ENCODE results near the gene TBRG1.

Gene TBRG1, protein sequence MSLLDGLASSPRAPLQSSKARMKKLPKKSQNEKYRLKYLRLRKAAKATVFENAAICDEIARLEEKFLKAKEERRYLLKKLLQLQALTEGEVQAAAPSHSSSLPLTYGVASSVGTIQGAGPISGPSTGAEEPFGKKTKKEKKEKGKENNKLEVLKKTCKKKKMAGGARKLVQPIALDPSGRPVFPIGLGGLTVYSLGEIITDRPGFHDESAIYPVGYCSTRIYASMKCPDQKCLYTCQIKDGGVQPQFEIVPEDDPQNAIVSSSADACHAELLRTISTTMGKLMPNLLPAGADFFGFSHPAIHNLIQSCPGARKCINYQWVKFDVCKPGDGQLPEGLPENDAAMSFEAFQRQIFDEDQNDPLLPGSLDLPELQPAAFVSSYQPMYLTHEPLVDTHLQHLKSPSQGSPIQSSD

DNA sequence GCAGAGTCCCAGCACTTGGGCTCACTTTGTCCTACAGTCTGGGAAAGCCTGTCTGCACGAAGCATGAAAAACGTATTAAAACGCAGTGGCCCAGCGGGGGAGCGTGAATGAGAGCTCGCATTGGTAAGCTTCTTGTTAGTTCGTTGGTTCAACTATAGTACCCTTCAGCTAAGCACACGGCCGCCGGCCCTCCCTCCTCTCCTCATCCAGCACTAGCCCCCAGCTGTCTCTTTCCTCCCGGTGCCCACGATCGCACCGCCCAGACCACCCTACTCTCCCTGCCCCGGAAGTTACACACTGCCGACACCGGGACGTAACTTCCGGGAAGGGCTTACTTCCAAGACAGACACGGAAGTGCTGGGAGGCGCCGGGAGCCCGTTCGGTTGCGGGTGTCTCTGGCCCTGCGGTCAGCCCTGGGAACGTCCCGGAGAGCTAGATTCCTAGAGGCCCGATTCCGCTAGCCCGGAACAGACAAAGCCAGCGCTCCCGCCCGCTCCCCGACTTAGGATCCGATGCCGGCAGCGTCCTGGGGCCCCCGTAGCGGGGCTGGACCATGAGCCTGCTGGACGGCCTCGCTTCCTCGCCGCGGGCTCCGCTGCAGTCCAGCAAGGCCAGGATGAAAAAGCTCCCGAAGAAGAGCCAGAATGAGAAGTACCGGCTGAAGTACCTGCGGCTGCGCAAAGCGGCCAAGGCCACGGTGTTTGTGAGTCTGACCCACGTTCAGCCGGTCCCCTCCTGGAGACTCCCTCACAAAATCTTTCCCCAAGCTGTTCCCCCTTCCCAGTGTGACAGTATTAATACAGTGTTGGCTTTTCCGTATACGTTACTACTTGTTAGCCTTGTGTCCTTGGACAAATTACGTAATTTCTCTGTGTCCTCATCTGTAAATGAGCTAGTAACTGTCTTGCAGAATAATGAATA lies at the start of gene TBRG1:
Gene TBRG1 (plus strand): TSS at position 334 of the 921 bp plus-strand sequence. CDS start 220 bp downstream, at position 554.
- intact Hi-C loops (cut with DNase I; ENCODE audit: low total_unique reads), result no loop called here
- Histone ChIP-seq H3K9me3 (no peaks in the 10 kb centered on the region), H3K27me3 (no peaks in the 10 kb centered on the region), H3K36me3 (peaks cover 25 to 30% (median 27%) of the 10 kb centered on the region in 3 donors), H3K4me3 (peak within 1 kb of the TSS; percentile 77 to 84), H3K4me1 (peaks cover 0 to 24% (median 18%) of the 10 kb centered on the region in 4 donors), H3K27ac (peak within 1 kb of the TSS; percentile 92 to 94)
- TF ChIP-seq, protein P1, sequence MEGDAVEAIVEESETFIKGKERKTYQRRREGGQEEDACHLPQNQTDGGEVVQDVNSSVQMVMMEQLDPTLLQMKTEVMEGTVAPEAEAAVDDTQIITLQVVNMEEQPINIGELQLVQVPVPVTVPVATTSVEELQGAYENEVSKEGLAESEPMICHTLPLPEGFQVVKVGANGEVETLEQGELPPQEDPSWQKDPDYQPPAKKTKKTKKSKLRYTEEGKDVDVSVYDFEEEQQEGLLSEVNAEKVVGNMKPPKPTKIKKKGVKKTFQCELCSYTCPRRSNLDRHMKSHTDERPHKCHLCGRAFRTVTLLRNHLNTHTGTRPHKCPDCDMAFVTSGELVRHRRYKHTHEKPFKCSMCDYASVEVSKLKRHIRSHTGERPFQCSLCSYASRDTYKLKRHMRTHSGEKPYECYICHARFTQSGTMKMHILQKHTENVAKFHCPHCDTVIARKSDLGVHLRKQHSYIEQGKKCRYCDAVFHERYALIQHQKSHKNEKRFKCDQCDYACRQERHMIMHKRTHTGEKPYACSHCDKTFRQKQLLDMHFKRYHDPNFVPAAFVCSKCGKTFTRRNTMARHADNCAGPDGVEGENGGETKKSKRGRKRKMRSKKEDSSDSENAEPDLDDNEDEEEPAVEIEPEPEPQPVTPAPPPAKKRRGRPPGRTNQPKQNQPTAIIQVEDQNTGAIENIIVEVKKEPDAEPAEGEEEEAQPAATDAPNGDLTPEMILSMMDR (IDR thresholded peaks at IDR 0.05), result no peak
- DNase-seq, result peak; percentile 90 to 92

DNA sequence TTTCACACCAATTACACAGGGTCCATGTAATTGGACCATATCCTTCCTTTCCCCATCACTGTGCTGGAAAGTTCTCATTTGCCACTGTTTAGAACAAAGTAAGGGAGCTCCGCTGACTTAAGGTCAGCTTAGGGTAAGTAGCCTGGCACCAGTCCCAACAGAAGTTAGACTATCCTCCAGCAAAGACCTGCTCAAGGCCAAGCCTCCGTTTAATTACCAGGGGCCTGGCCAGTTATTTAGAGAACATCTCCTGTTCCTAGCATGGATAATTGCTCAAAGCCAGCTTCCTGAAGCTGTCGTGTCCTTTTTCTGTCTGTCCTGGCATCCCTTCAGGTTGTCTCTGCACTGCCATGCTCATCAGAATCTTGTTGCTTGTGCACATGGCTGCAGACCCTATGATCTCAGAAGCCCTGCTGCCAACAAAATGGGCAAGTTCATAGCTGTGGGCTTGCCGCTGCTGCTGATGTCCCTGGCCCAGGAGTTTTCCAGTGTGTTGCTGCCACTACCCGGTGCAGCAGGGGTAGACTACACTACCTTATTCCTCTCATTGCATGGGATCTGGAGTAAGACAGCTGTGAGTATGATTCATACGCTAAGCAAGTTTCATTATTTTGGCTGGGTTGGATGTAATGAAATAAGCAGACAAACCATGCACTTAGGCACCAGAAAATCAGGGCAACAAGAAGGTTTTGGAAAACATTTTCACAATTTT lies 44.8 kb upstream of the TBRG1 start:
- DNase-seq, result no peak
- H3K9me3 ChIP-seq, result no peaks in the 10 kb centered on the region
- H3K27me3 ChIP-seq, result no peaks in the 10 kb centered on the region
- no peak overlapping the region for H3K27ac ChIP-seq
- no peaks in the 10 kb centered on the region for H3K4me1 ChIP-seq
- intact Hi-C loops (cut with DNase I; ENCODE audit: low total_unique reads), result no loop called here
- H3K36me3 ChIP-seq, result no peaks in the 10 kb centered on the region
- H3K4me3 ChIP-seq, result no peak overlapping the region
- TF ChIP-seq, protein P1 (IDR thresholded peaks at IDR 0.05), result no peak

DNA sequence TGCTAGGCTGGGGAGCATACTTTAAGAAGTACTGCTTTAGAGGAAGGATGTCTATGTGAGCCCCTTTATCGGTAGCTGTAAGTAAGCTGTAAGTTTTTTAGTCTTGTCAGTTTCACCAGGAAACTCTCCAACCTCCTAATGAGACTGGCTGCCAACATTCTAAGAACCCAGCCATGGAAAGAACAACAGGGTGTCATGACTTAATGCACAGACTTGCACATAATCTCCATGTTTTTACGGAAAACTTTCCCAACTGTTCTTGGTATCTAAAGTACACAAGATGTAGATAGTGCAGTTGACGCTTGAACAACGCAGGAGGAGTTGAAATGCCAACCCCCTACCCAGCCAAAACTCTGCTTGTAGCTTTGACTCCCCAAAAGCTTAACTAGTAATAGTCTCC lies 43.9 kb upstream of the TBRG1 start:
- H3K4me1 ChIP-seq, result no peaks in the 10 kb centered on the region
- no peak overlapping the region for H3K27ac ChIP-seq
- no peaks in the 10 kb centered on the region for H3K9me3 ChIP-seq
- DNase-seq, result no peak
- H3K27me3 ChIP-seq, result no peaks in the 10 kb centered on the region
- H3K4me3 ChIP-seq, result no peak overlapping the region
- TF ChIP-seq, protein P1 (IDR thresholded peaks at IDR 0.05), result no peak
- no peaks in the 10 kb centered on the region for H3K36me3 ChIP-seq
- intact Hi-C loops (cut with DNase I; ENCODE audit: low total_unique reads), result no loop called here

DNA sequence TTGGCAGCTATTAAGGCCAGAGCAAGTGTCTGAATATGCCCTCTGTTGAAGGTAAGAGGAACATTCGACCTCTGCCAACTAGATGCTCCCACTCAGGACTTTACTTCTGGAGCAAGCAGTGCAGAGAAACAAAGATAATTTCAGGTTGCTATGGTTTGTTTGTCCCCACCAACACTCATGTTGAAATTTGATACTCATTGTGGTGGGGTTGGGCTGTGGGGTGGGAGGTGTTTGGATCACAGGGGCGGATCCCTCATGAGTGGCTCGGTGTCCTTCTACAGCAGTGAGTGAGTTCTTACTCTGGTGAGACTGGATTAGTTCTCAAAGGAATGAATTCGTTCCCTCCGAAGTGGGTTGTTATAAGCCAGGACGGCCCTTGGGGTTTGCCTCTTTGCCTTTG lies 40.8 kb upstream of the TBRG1 start:
- Histone ChIP-seq H3K9me3 (no peaks in the 10 kb centered on the region), H3K27ac (no peak overlapping the region), H3K4me3 (no peak overlapping the region), H3K36me3 (no peaks in the 10 kb centered on the region), H3K4me1 (no peaks in the 10 kb centered on the region), H3K27me3 (no peaks in the 10 kb centered on the region)
- intact Hi-C loops (cut with DNase I; ENCODE audit: low total_unique reads), result loop anchor here (10.0 kb wide), 1 partner anchor 507 kb away; no protein-coding TSS in a partner anchor
- no peak for DNase-seq
- TF ChIP-seq, protein P1 (IDR thresholded peaks at IDR 0.05), result no peak

- H3K4me1 ChIP-seq, result no peaks in the 10 kb centered on the region
- H3K36me3 ChIP-seq, result no peaks in the 10 kb centered on the region
- H3K4me3 ChIP-seq, result no peak overlapping the region
- TF ChIP-seq, protein P1 (IDR thresholded peaks at IDR 0.05), result no peak
- DNase-seq, result no peak
- H3K27ac ChIP-seq, result no peak overlapping the region
- intact Hi-C loops (cut with DNase I; ENCODE audit: low total_unique reads), result loop anchor here (10.0 kb wide), 1 partner anchor 508 kb away; no protein-coding TSS in a partner anchor
- no peaks in the 10 kb centered on the region for H3K9me3 ChIP-seq
- no peaks in the 10 kb centered on the region for H3K27me3 ChIP-seq
Measured at GRCh38 chr11:124582565-124582964, 40.1 kb upstream of the TBRG1 start.

All from tibial artery (tissue), 4 donors.